GM12892 (cell line): ENCODE measurements around the gene PXDC1.

ENCODE experiments used
- POLR2A ChIP-seq: IDR thresholded peaks from 2 replicates; pipeline ENCODE4 v1.6.1; 2011; ENCODE audit warnings: low read depth, low read length, control low read depth
- POLR2AphosphoS5 ChIP-seq: IDR thresholded peaks from 2 replicates; pipeline ENCODE4 v1.6.1; 2011; ENCODE audit warnings: low read depth, low read length, control low read depth

DNA sequence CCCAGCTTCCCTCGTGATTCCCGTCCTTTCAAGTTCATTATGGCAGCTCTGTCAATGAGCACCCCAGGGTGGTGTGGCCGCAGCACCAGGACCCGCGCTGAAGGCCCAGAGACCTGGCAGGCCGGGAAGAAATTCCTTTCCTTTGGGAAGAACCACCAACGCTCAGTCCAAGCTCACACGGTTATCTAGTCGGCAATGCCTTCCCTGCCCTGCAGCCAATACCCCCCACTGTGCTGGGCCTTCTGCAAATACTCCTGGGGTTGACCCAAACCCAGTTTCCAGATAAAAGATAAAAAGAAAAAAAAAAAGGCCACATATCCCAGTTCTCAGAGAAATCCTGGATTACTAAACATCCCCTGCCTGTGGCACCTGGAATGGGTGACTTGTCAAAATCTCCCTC is 28.7 kb downstream of the PXDC1 start:
- no peak for TF ChIP-seq POLR2AphosphoS5
- TF ChIP-seq POLR2A, result no peak
